Smooth muscle cell (in vitro differentiated cells): ENCODE results near the gene CNTN4. TPM values are rescaled to one million over a fixed set of nuclear protein-coding genes. Genes with fewer than 3 reads are reported as not detected.

Experiments
- DNase-seq: peaks from one replicate; lab custom pipeline; 2025; ENCODE audit not compliant: unreplicated experiment; lab: John Stamatoyannopoulos, UW
- H2AFZ ChIP-seq: fragments of 200-600 bp; sonication (generic); 2 replicates; pipeline ENCODE4 v1.6.0; 2016; ENCODE audit warnings: antibody characterized with exemption, low read depth, mild to moderate bottlenecking
- H3F3A ChIP-seq: fragments of 200-600 bp; sonication (generic); 2 replicates; pipeline ENCODE4 v1.6.0; 2017; ENCODE audit warnings: antibody characterized with exemption, low read depth
- H3K27ac ChIP-seq: fragments of 200-600 bp; sonication (generic); 2 replicates; pipeline ENCODE4 v1.5.1; 2016; ENCODE audit warnings: low read depth, mild to moderate bottlenecking
- H3K27me3 ChIP-seq: fragments of 200-600 bp; sonication (generic); 2 replicates; pipeline ENCODE4 v1.6.1; 2016; ENCODE audit warnings: low read depth, mild to moderate bottlenecking
- H3K36me3 ChIP-seq: fragments of 200-600 bp; sonication (generic); 2 replicates; pipeline ENCODE4 v1.5.1; 2016; ENCODE audit warnings: low read depth
- H3K4me1 ChIP-seq: fragments of 200-600 bp; sonication (generic); 2 replicates; pipeline ENCODE4 v1.5.1; 2016; ENCODE audit warnings: low read depth
- H3K4me2 ChIP-seq: fragments of 200-600 bp; sonication (generic); 2 replicates; pipeline ENCODE4 v1.6.0; 2016; ENCODE audit warnings: mild to moderate bottlenecking
- H3K4me3 ChIP-seq: fragments of 200-600 bp; sonication (generic); 2 replicates; pipeline ENCODE4 v1.5.1; 2016; ENCODE audit warnings: mild to moderate bottlenecking
- H3K79me2 ChIP-seq: fragments of 200-600 bp; sonication (generic); 2 replicates; pipeline ENCODE4 v1.6.0; 2016; ENCODE audit warnings: low read depth, mild to moderate bottlenecking
- H3K9ac ChIP-seq: fragments of 200-600 bp; sonication (generic); 2 replicates; pipeline ENCODE4 v1.6.0; 2016; ENCODE audit warnings: low read depth
- H3K9me3 ChIP-seq: fragments of 200-600 bp; sonication (generic); replicated peaks from 2 replicates; pipeline ENCODE4 v1.5.1; 2016; ENCODE audit warnings: low read depth
- H4K20me1 ChIP-seq: fragments of 200-600 bp; sonication (generic); 2 replicates; pipeline ENCODE4 v1.6.0; 2016; ENCODE audit warnings: low read depth
- CTCF ChIP-seq: fragments of 200-600 bp; sonication (generic); IDR thresholded peaks from 2 replicates; pipeline ENCODE4 v1.5.1; 2017; ENCODE audit warnings: borderline replicate concordance, mild to moderate bottlenecking, antibody characterized with exemption; ENCODE audit not compliant: insufficient read depth, poor library complexity, severe bottlenecking
- WGBS: methylation state at CpG from one replicate; pipeline ENCODE4 v1.1.7; 2016; ENCODE audit warnings: low lambda C conversion rate; 5-methylcytosine and 5-hydroxymethylcytosine counted together
- polyA plus RNA-seq: library from polyadenylated mRNA; unstranded; fragments of >200 nt; fragmentation: Nextera tagmentation; extraction: Ambion mirVana; gene quantifications from 2 replicates; pipeline ENCODE4 v1.2.1, GENCODE V29; 2016
- total RNA-seq: library from RNA; depleted of rRNA; stranded (reverse); fragments of >200 nt; gene quantifications from 2 replicates; pipeline ENCODE4 v1.2.3, GENCODE V29; 2014

The CNTN4 gene
- total and polyA plus RNA-seq, 2 experiments from 2014 or later = 12.1 to 15.8 TPM

GRCh38 chr3:2863127-2863526, 764.5 kb downstream of the CNTN4 start:
- no peaks in the 10 kb centered on the region for H3K4me1 ChIP-seq
- H3K27me3 ChIP-seq = no peaks in the 10 kb centered on the region
- no peaks in the 10 kb centered on the region for H4K20me1 ChIP-seq
- H3K36me3 ChIP-seq = no peaks in the 10 kb centered on the region
- H3K79me2 ChIP-seq = no peaks in the 10 kb centered on the region
- no peak overlapping the region for H3K4me3 ChIP-seq
- no peaks in the 10 kb centered on the region for H3K9me3 ChIP-seq
- no peak for TF ChIP-seq CTCF
- no peak overlapping the region for H2AFZ ChIP-seq
- 94% methylated on average over 2 of the region's 2 CpGs for WGBS
- no peak for DNase-seq
- no peak overlapping the region for H3K27ac ChIP-seq
- no peak overlapping the region for H3K9ac ChIP-seq
- no peak overlapping the region for H3K4me2 ChIP-seq
- H3F3A ChIP-seq = no peaks in the 10 kb centered on the region

- Histone ChIP-seq H3K79me2 (no peaks in the 10 kb centered on the region), H3K36me3 (no peaks in the 10 kb centered on the region), H3K4me1 (no peaks in the 10 kb centered on the region), H3K9ac (no peak overlapping the region), H3K4me2 (no peak overlapping the region), H4K20me1 (no peaks in the 10 kb centered on the region), H3K27ac (no peak overlapping the region), H3K4me3 (no peak overlapping the region), H3K27me3 (no peaks in the 10 kb centered on the region), H3F3A (no peaks in the 10 kb centered on the region), H2AFZ (no peak overlapping the region), H3K9me3 (no peaks in the 10 kb centered on the region)
- 80% methylated on average over 1 of the region's 1 CpG for WGBS
- no peak for TF ChIP-seq CTCF
- no peak for DNase-seq
Measured at GRCh38 chr3:2869905-2870304, 771.2 kb downstream of the CNTN4 start.

DNA sequence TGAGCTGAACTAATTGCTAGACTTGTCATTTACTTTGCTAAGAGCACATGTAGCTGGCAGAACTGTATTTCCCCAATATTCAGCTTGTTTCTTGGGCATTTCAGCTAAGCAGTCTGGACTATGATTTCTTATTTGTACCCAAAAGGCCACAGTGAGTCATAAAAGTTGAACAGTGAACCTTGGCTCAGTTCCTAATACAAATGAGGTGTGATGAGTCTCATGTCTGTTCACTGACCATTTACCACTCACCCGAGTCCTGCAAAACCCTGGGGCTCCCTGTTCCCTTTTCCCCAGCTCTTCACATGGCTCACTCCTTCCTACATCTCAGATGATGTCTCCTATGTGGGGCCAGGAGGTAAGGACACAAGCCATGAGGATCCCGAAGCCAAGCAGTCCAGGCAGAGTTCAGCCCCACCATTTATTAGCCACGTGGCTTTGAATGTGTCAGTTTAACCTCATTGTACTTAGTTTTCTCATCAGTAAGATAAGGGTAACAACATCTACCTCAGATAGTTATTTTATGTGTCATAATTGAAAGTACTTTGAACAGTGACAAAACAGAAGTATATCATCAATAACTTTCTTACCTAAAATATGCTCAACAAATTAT, 772.2 kb downstream of the CNTN4 start:
- H2AFZ ChIP-seq = no peak overlapping the region
- H3K4me1 ChIP-seq = no peaks in the 10 kb centered on the region
- H3K4me3 ChIP-seq = no peak overlapping the region
- H3K9ac ChIP-seq = no peak overlapping the region
- 63% methylated on average over 3 of the region's 3 CpGs for WGBS
- H3K9me3 ChIP-seq = no peaks in the 10 kb centered on the region
- no peaks in the 10 kb centered on the region for H3K27me3 ChIP-seq
- no peaks in the 10 kb centered on the region for H3F3A ChIP-seq
- no peaks in the 10 kb centered on the region for H3K79me2 ChIP-seq
- H3K36me3 ChIP-seq = no peaks in the 10 kb centered on the region
- TF ChIP-seq CTCF = no peak
- DNase-seq = no peak
- H3K4me2 ChIP-seq = no peak overlapping the region
- H4K20me1 ChIP-seq = no peaks in the 10 kb centered on the region
- H3K27ac ChIP-seq = no peak overlapping the region

GRCh38 chr3:2872884-2873283, 774.2 kb downstream of the CNTN4 start:
- no peak overlapping the region for H3K4me2 ChIP-seq
- no peaks in the 10 kb centered on the region for H3F3A ChIP-seq
- no peak overlapping the region for H3K9ac ChIP-seq
- H3K36me3 ChIP-seq = no peaks in the 10 kb centered on the region
- no peaks in the 10 kb centered on the region for H3K9me3 ChIP-seq
- H2AFZ ChIP-seq = no peak overlapping the region
- no peaks in the 10 kb centered on the region for H3K79me2 ChIP-seq
- no peak overlapping the region for H3K27ac ChIP-seq
- no peaks in the 10 kb centered on the region for H4K20me1 ChIP-seq
- H3K4me3 ChIP-seq = no peak overlapping the region
- DNase-seq = no peak
- TF ChIP-seq CTCF = no peak
- no peaks in the 10 kb centered on the region for H3K27me3 ChIP-seq
- H3K4me1 ChIP-seq = no peaks in the 10 kb centered on the region
- WGBS = 62% methylated on average over 2 of the region's 2 CpGs
